NCI-H1694 treated with DMSO at 0.1 percent for 48 hours (cell line): ENCODE results near the gene RBBP9.
"Not testable (repeated sequence)": the region's sequence is repeated elsewhere in the genome, so short reads cannot be mapped to it uniquely, and the experiment has no call there.

Experiments
- DNase-seq: peaks from one replicate; lab custom pipeline; 2025; lab: John Stamatoyannopoulos, UW

RBBP9 gene

GRCh38 chr20:18496740-18497592 is at the start of gene RBBP9:
TSS of gene RBBP9 (minus strand) at chr20:18497225. CDS start at chr20:18497167, 58 bp downstream.
- peak; percentile 74 for DNase-seq

GRCh38 chr20:18545566-18545965 is 48.5 kb upstream of the RBBP9 start:
- no peak for DNase-seq

- DNase-seq, result no peak
These were observed 46.9 kb upstream of the RBBP9 start for GRCh38 chr20:18543932-18544331.

GRCh38 chr20:18543216-18543615 is 46.2 kb upstream of the RBBP9 start:
- no peak for DNase-seq

GRCh38 chr20:18541741-18542140 is 44.7 kb upstream of the RBBP9 start:
- DNase-seq, result no peak

GRCh38 chr20:18537651-18538050 is 40.6 kb upstream of the RBBP9 start:
- DNase-seq, result no peak

GRCh38 chr20:18533978-18534644 is 37.1 kb upstream of the RBBP9 start:
- DNase-seq, result no peak

GRCh38 chr20:18533491-18533890 is 36.5 kb upstream of the RBBP9 start:
- DNase-seq, result no peak

GRCh38 chr20:18532626-18533025 is 35.6 kb upstream of the RBBP9 start:
- no peak for DNase-seq

GRCh38 chr20:18529041-18529440 is 32.0 kb upstream of the RBBP9 start:
- DNase-seq, result no peak

GRCh38 chr20:18527836-18528235 is 30.8 kb upstream of the RBBP9 start:
- DNase-seq, result no peak

GRCh38 chr20:18527339-18527738 is 30.3 kb upstream of the RBBP9 start:
- no peak for DNase-seq

- not testable (repeated sequence) for DNase-seq
These were observed 29.7 kb upstream of the RBBP9 start for GRCh38 chr20:18526761-18527160.

- no peak for DNase-seq
These were observed 27.6 kb upstream of the RBBP9 start for GRCh38 chr20:18524646-18525045.

GRCh38 chr20:18523066-18523465 is 26.0 kb upstream of the RBBP9 start:
- no peak for DNase-seq

- DNase-seq, result not testable (repeated sequence)
These were observed 25.0 kb upstream of the RBBP9 start for GRCh38 chr20:18522066-18522465.

- no peak for DNase-seq
These were observed 18.9 kb upstream of the RBBP9 start for GRCh38 chr20:18515973-18516372.

- no peak for DNase-seq
These were observed 17.1 kb upstream of the RBBP9 start for GRCh38 chr20:18514127-18514526.

- no peak for DNase-seq
These were observed 16.2 kb upstream of the RBBP9 start for GRCh38 chr20:18513208-18513607.

GRCh38 chr20:18511571-18511970 is 14.5 kb upstream of the RBBP9 start:
- no peak for DNase-seq

- peak; percentile 94 for DNase-seq
These were observed 10.5 kb upstream of the RBBP9 start, which contains the start of gene SEC23B for GRCh38 chr20:18507218-18508191. TSS of gene SEC23B (plus strand) at chr20:18507940. CDS start at chr20:18510836, 2,896 bp downstream.

GRCh38 chr20:18506744-18507143 is 9.7 kb upstream of the RBBP9 start:
- DNase-seq, result no peak
